PC-3 (cell line): Measurements from ENCODE around the gene RASA4. TPM values are rescaled to one million over a fixed set of nuclear protein-coding genes. Genes with fewer than 3 reads are reported as not detected.
"Not testable (repeated sequence)": the region's sequence is repeated elsewhere in the genome, so short reads cannot be mapped to it uniquely, and the experiment has no call there.

ENCODE experiments used
- ATAC-seq: fragments of 200-7000 bp; cut with Tn5 transposase; 2 replicates; pipeline ENCODE4 v1.9.1; 2020; ENCODE audit warnings: mild to moderate bottlenecking, moderate library complexity
- BruUV-seq: library from RNA; stranded (reverse); fragments of 400-500 nt; replicated peaks from 2 replicates; lab custom pipeline; 2021; lab: Mats Ljungman, UMichigan
- CTCF ChIA-PET: fragments of 300-600 bp; sonication (Branson Sonifier 250); formaldehyde crosslinking; loops from one replicate; lab custom pipeline; 2022; ENCODE audit warnings: antibody characterized with exemption; lab: Charles Lee
- POLR2A ChIA-PET: fragments of 300-600 bp; sonication (Branson Sonifier 250); formaldehyde crosslinking; loops from one replicate; lab custom pipeline; 2022; ENCODE audit warnings: antibody characterized with exemption; ENCODE audit not compliant: unreplicated experiment; lab: Charles Lee
- DNase-seq: peaks from one replicate; pipeline ENCODE4 v3.0.0-alpha.2; 2015
- H2AFZ ChIP-seq: fragments of 300-600 bp; sonication (generic); 2 replicates; pipeline ENCODE4 v1.6.0; 2016; ENCODE audit warnings: antibody characterized with exemption, low read length
- H3F3A ChIP-seq: fragments of 300-600 bp; sonication (generic); one replicate; pipeline ENCODE4 v1.6.0; 2017; ENCODE audit warnings: antibody characterized with exemption, low read length, control low read depth, mild to moderate bottlenecking; ENCODE audit not compliant: unreplicated experiment
- H3K27ac ChIP-seq: fragments of 300-600 bp; sonication (generic); 2 replicates; pipeline ENCODE4 v1.5.1; 2016; ENCODE audit warnings: mild to moderate bottlenecking, low read length
- H3K27me3 ChIP-seq: fragments of 300-600 bp; sonication (generic); 2 replicates; pipeline ENCODE4 v1.6.1; 2016; ENCODE audit warnings: low read length, mixed read lengths
- H3K36me3 ChIP-seq: fragments of 300-600 bp; sonication (generic); 2 replicates; pipeline ENCODE4 v1.6.1; 2016; ENCODE audit warnings: low read depth, mixed run types, low read length, mixed read lengths
- H3K4me1 ChIP-seq: fragments of 300-600 bp; sonication (generic); 2 replicates; pipeline ENCODE4 v1.5.1; 2016; ENCODE audit warnings: low read length; ENCODE audit not compliant: insufficient read depth
- H3K4me2 ChIP-seq: fragments of 300-600 bp; sonication (generic); 2 replicates; pipeline ENCODE4 v1.6.0; 2016; ENCODE audit warnings: low read length
- H3K4me3 ChIP-seq: fragments of 300-600 bp; sonication (generic); 2 replicates; pipeline ENCODE4 v1.5.1; 2016; ENCODE audit warnings: mild to moderate bottlenecking, low read length, mixed read lengths
- H3K79me2 ChIP-seq: fragments of 300-600 bp; sonication (generic); 2 replicates; pipeline ENCODE4 v1.6.1; 2017; ENCODE audit warnings: low read length, mixed read lengths
- H3K9ac ChIP-seq: fragments of 300-600 bp; sonication (generic); 2 replicates; pipeline ENCODE4 v1.6.0; 2016; ENCODE audit warnings: mild to moderate bottlenecking, low read length
- H3K9me2 ChIP-seq: fragments of 300-600 bp; sonication (generic); replicated peaks from 2 replicates; pipeline ENCODE4 v1.6.1; 2016; ENCODE audit warnings: mixed run types, low read length, mixed read lengths
- H3K9me3 ChIP-seq: fragments of 300-600 bp; sonication (generic); 2 replicates; pipeline ENCODE4 v1.6.1; 2016; ENCODE audit warnings: low read length, mixed read lengths
- H4K20me1 ChIP-seq: fragments of 300-600 bp; sonication (generic); 2 replicates; pipeline ENCODE4 v1.6.1; 2016; ENCODE audit warnings: low read length, mixed read lengths
- intact Hi-C: fragments of 100-400 bp; cut with micrococcal nuclease; formaldehyde crosslinking; loops from 2 replicates; pipeline ENCODE4 v1.9.0; 2023
- total RNA-seq: library from RNA; depleted of rRNA; stranded (reverse); fragments of >200 nt; gene quantifications from 2 replicates; pipeline ENCODE4 v1.2.3, GENCODE V29; 2014

Gene RASA4
- total RNA-seq, 1 experiment from 2014 or later: 6.7 TPM

GRCh38 chr7:102610441-102610840 is 6.1 kb downstream of the RASA4 start:
- ATAC-seq, H3K27me3 ChIP-seq, H3K4me2 ChIP-seq, H3K79me2 ChIP-seq, H3K4me1 ChIP-seq, H3K9me2 ChIP-seq, H3K9ac ChIP-seq, H3K27ac ChIP-seq, BruUV-seq, H3K4me3 ChIP-seq, intact Hi-C loops, H4K20me1 ChIP-seq, DNase-seq, H2AFZ ChIP-seq, H3K36me3 ChIP-seq, H3K9me3 ChIP-seq, H3F3A ChIP-seq, POLR2A ChIA-PET, CTCF ChIA-PET: not testable (repeated sequence)

GRCh38 chr7:102609734-102610133 is 6.8 kb downstream of the RASA4 start:
- CTCF ChIA-PET, H3K4me1 ChIP-seq, POLR2A ChIA-PET, H4K20me1 ChIP-seq, H3K9me2 ChIP-seq, H2AFZ ChIP-seq, H3F3A ChIP-seq, H3K27me3 ChIP-seq, DNase-seq, BruUV-seq, H3K9ac ChIP-seq, H3K79me2 ChIP-seq, H3K4me2 ChIP-seq, ATAC-seq, H3K4me3 ChIP-seq, H3K27ac ChIP-seq, intact Hi-C loops, H3K9me3 ChIP-seq, H3K36me3 ChIP-seq: not testable (repeated sequence)

GRCh38 chr7:102606848-102607247 is 9.7 kb downstream of the RASA4 start:
- H3K36me3 ChIP-seq, intact Hi-C loops, CTCF ChIA-PET, H3K4me3 ChIP-seq, H3F3A ChIP-seq, DNase-seq, H3K4me1 ChIP-seq, POLR2A ChIA-PET, H3K9me2 ChIP-seq, H3K9me3 ChIP-seq, BruUV-seq, H4K20me1 ChIP-seq, H3K27ac ChIP-seq, H2AFZ ChIP-seq, H3K4me2 ChIP-seq, H3K27me3 ChIP-seq, ATAC-seq, H3K9ac ChIP-seq, H3K79me2 ChIP-seq: not testable (repeated sequence)

DNA sequence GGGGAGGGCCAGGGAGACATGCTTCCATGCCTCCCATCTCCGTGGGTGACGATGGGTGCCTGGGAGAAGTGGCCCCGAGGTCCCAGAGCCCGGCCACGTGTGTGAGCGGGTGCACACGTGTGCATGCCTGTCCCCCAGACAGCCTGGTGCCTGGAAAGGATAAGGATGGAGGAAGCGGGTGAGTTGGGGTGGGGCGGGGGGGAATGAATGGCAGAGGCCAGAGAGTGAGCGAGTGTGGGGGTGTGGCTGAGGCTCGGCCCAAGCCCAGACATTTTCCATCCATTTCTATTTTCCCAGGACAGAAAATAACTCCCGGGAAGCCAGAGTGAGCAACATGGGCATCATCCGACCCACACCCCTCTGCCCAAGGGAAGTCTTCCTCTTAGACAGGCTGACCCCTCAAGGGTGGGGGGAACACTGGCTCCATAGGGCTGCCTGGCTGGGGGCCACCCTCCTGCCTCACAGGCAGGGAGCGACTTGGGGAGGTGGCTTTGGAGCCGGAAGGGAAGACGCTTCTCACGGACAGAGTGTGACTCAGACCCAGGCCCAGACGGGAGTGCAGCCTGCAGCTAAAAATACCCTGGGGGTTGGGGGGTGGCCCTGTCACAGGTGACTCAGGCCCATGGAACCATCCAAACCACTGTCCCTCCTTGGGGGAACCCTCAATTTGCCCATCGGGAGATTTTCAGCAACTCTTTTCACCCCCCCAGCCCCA is 12.0 kb downstream of the RASA4 start:
- H3K79me2 ChIP-seq, H3K27ac ChIP-seq, H3K9me3 ChIP-seq, DNase-seq, intact Hi-C loops, H3K9ac ChIP-seq, H3K9me2 ChIP-seq, H3F3A ChIP-seq, CTCF ChIA-PET, POLR2A ChIA-PET, H3K4me1 ChIP-seq, H3K36me3 ChIP-seq, H2AFZ ChIP-seq, H3K27me3 ChIP-seq, H3K4me2 ChIP-seq, H4K20me1 ChIP-seq, H3K4me3 ChIP-seq: not testable (repeated sequence)
- TSS peak; percentile 86 for BruUV-seq
- peak; percentile 94 for ATAC-seq

DNA sequence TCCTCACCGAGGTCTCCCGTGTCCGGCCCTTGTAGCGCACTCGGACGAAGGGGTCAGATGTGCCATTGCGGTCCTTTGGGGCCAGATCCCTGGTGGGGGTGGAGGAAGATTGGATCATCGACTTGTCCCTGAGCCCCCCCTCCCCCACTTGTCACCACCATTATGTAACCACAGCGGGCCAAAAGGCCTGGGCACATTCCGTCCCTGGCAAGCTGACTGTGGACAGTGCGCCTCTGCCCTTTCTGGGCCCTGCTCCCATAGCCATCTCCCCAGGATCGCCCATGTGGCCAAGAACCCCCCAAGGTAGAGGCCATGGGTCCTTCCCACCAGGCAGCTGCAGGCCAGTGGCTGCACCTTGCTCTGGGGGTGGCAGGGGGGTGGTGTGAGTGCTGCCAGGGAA is 14.2 kb downstream of the RASA4 start:
- H3K27me3 ChIP-seq, H3K27ac ChIP-seq, H2AFZ ChIP-seq, ATAC-seq, H3K4me1 ChIP-seq, BruUV-seq, H3K9ac ChIP-seq, CTCF ChIA-PET, H4K20me1 ChIP-seq, H3F3A ChIP-seq, H3K9me2 ChIP-seq, H3K79me2 ChIP-seq, H3K9me3 ChIP-seq, H3K4me2 ChIP-seq, POLR2A ChIA-PET, H3K36me3 ChIP-seq, intact Hi-C loops, DNase-seq, H3K4me3 ChIP-seq: not testable (repeated sequence)

DNA sequence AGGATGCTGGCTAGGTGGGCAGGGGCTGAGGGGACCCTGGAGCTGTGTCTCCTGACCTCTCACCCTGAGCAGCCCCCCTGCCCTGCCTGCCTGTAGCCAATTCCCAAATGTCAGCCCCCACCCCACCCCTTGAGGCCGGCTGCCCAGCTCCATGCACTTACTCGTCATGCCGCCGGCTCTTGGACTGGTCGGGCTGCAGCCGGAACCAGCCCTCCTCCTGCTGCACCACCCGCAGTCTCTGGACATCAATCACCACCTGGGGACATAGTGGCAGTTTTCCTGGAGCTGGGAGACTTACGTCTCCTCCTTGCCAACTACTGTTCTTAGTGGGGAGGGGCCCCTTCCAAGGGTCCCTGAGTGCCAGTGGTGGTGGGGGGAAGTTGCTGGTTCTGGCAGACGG is 16.9 kb downstream of the RASA4 start:
- H2AFZ ChIP-seq, H3F3A ChIP-seq, H3K9ac ChIP-seq, ATAC-seq, intact Hi-C loops, H3K4me1 ChIP-seq, H3K9me2 ChIP-seq, CTCF ChIA-PET, H3K36me3 ChIP-seq, H4K20me1 ChIP-seq, H3K27me3 ChIP-seq, H3K9me3 ChIP-seq, H3K27ac ChIP-seq, DNase-seq, H3K4me3 ChIP-seq, POLR2A ChIA-PET, H3K79me2 ChIP-seq, BruUV-seq, H3K4me2 ChIP-seq: not testable (repeated sequence)

DNA sequence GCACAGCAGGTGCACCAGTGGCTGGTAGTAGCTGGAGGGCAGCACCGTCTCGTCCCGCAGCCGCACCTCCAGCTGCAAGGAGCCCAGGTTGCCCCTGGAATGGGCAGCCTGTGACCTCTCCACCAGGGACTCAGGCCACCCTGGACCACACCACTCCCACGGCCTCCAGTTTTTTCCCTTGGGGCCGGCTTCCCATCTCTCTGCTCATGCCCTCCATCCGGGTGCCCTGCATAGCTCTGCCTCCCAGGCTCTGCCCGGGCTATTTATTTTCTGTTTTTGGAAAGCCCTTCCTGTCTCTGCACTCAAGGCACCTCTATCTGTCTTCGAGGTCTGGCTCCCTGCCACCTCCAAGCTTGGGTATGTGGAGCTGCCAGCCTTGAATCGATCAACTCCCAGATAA is 20.5 kb downstream of the RASA4 start:
- H3K4me3 ChIP-seq, H3K4me1 ChIP-seq, intact Hi-C loops, H3K79me2 ChIP-seq, BruUV-seq, POLR2A ChIA-PET, H3K9ac ChIP-seq, H3K27ac ChIP-seq, H2AFZ ChIP-seq, DNase-seq, CTCF ChIA-PET, H4K20me1 ChIP-seq, H3F3A ChIP-seq, H3K4me2 ChIP-seq, H3K9me2 ChIP-seq, H3K9me3 ChIP-seq, ATAC-seq, H3K27me3 ChIP-seq, H3K36me3 ChIP-seq: not testable (repeated sequence)
